Activated CD8-positive, alpha-beta memory T cell treated with anti-CD3 and anti-CD28 coated beads for 1 hour (primary cell): ENCODE measurements around the gene IL34.

Experiments used
- DNase-seq, 2 donors: peaks; one replicate each; pipeline ENCODE4 v3.0.0-alpha.2; 2020; ENCODE audit warnings: low read depth in 1 of 2; ENCODE audit errors: extremely low read depth in 1 of 2

Gene IL34

GRCh38 chr16:70700101-70701020 is 54.0 kb downstream of the IL34 start:
- DNase-seq = no peak

DNA sequence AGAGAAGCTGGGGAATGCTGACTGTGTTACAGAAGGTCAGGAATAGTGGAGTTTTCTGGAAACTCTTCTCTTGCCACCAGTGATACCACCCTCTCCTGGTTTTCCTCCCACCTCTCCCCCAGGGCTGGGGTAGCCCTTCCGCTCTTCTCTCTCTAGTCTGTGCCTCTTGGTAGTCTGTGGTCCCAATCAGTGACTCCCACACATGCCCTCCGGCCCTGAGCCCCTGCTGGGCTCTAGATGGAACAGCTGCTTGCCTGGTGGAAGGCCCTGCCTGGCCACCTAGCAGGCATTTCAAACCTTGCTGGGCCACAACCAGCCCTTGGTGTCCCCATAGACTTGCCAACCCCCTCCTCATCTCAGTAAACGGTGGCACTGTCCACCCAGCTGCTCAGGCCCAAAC is 54.7 kb downstream of the IL34 start:
- no peak for DNase-seq

DNA sequence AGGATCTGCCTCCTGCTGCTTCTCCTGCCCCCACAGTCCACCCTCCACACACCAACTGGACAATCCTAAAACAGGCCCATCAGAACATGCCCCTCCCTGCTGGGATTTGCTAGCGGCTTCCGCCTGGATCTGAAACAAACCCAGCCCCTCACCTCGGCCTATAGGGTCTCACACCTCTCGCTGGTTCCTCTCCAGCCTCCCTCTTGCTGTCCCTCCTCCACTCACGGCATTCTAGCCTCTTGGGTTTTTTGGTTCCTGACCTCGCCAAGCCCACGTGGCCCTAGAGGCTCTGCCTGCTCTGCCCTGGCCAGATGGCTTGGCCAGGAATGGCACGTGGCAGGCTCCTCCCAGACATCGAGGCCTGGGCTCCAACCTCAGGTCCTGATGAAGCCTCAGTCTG is 55.2 kb downstream of the IL34 start:
- no peak for DNase-seq

DNA sequence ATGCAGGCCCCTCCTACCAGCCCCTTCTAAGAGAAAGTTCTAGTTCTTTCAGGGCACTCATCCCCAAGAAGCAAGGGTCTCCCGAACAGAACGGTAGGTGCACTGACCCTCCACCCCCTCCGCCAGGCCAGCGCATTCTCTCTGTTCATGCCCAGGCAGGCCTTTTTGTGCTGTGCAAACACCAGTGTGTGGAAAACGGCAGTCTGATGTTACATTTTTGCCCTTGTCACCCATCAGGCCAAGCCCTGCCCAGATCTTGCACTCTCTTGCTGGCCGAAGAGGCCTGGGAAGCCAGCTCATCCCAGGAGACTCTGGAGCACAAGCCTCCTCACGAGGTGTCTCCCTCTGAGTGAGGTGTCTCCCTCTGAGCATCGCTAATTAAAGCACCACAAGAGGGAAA is 55.6 kb downstream of the IL34 start:
- DNase-seq = no peak

DNA sequence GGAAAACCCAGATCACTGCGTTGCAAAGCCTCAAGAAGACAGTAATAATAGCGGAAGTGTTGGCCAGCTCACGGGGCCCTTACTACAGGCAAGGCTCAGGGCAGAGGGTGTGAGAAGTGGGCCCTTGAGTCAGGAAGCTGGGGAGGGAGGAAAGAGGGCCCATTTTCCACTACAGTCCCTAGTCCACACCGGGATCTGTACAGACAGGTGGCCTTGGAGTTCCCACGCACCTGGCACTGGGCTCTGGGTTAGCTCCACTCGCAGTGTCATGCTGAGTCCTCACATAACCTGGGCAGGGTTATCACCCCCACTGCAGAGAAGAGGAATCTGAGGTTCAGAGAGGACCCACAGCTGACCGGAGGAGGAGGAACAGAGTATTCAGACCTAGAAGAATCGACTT is 56.3 kb downstream of the IL34 start:
- no peak for DNase-seq

- DNase-seq = no peak
Observed at GRCh38 chr16:70703041-70703834, 56.9 kb downstream of the IL34 start.

DNA sequence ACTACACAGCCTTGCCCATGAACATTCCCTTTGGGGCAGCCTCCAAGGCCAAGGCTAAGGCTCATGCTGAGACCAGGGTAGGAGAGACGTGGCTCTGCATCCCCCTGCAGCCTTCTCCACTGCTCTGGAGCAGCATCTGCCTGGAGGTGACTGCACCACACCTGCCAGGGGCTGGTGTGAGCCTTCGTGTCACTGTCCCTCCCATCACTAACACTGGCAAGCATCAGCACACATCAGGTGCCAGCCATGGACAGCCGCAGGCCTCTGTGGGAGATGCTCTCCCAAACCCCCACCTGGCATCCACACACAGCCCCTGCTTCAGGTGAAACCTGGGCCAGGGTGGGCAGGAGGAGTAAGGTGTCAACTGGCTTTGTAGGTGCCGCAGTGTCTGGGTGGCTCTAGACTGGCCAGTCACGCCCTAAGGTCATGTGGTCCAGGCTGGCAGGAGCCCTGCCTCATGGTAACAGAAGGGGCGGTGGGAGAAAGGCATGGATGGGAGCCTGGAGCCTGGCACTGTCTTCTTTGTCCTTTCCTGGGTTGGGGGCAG is 57.5 kb downstream of the IL34 start:
- no peak for DNase-seq

DNA sequence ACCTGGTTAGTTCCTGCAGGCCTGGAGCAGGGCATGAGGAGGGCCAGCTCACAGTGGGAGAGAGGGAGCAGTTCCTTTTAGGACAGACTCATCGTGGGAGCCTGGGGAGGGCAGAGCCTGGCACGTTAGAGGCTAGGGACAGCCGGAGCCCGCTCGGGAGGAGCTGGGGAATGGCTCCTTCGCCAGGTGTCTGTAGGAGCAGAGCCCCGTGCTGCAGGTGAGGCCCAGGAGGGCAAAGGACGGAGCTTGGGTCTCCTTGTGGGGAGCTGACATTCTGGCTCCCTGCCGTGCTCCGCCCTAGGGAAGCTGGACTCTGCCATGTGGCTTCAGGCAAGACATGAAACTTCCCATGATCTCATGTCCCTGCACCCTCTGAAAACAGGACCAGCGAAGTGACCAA is 58.2 kb downstream of the IL34 start:
- no peak for DNase-seq

DNA sequence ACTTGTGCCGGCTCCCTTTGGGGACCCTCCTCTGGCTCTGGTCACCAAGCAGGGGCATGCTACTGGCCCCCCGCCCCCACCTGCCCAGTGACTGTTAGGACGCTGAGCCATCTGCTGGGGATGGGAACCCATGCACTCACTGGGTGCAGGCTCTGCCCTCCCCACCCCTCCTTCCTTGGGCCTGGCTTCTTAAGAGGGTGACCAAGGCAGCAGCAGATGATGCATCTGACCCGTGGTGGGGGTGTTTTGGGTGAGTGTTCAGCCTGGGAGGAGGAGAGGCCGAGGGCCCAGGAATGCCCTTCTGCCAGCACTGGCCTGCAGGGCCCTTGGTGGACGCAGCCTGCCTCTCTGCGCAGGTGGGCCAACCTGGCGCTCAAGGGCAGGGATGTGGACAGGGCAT is 58.7 kb downstream of the IL34 start:
- no peak for DNase-seq

- DNase-seq = no peak
Observed at GRCh38 chr16:70706948-70707465, 60.6 kb downstream of the IL34 start.

DNA sequence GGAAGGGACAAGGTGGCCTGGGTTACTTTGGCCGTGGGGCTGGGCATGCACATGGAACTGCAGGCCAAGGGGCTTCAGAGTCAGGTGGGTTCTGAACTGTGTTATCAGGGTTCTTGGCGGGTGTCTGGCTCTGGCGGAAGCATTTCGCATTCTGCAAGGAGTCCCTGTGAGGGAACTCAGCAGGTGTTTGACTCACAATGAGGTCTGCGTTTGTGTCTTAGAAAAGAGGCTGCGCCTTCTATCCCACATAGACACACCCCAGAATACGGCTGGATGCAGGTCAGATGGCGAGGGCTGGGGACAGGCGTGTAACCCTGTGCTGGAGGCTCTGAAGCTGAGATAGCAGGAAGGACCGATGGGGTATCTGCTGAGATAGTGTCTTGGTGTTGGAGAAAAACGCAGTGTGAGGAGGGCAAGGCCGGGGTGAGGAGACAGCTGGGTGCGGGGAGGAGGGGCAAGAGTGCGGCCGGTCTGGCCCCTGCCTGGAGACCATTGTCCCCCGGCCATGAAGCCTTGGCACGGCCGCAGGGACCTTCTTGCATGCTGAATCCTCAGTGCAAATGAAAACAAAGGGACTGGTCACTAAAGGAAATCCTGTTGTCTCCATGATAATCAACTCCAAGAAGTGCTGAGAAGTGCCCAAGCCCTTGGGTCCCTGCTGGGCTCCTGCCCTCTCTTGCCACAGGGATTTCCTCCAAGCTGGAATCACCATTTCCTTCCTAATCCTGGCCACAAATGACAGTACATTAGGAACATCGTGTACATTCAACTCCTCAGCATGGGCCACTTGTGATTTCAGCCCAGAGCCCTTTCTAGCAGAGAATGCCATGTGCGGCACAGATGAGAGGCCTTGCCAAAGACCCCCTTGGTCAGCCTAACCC is 62.2 kb downstream of the IL34 start:
- no peak for DNase-seq

- no peak for DNase-seq
Observed at GRCh38 chr16:70709457-70709856, 63.1 kb downstream of the IL34 start.

DNA sequence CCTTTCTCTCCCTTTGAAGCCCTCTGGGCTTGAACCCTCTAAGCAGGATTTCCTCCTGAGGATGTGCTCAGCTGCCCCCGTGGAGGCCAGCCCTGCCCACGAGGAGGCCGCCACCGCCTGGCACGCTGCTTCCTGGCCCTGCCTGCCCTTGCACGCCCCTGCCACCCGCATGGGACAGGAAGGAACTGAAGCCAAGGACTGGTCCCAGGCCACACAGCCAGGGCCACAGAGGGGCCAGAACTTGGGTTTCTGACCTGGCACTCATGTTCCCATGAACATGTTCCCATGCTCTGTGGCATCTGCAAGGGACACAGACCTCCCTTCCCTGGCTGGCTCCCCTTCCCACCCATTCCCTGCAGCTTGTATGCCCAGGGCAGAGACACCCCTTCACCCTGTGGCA is 63.6 kb downstream of the IL34 start:
- DNase-seq = no peak
